ENCODE results near the gene NAGLU. TPM values are rescaled to one million over a fixed set of nuclear protein-coding genes. Genes with fewer than 3 reads are reported as not detected.
A peak's percentile ranks its signal among the peaks of the same experiment; 100 is the strongest.

NAGLU gene
- 6.9 to 13.1 TPM (median 10.8 TPM) in 3 replicates for polyA plus RNA-seq
- polyA plus RNA-seq (2011; ENCODE audit: low read depth), result 5.3 TPM
- 3.9 and 8.4 TPM in 2 replicates for polyA plus RNA-seq (2011; cell fraction: cytosol; rRNA removed)
- 18.6 and 22.6 TPM in 2 replicates for polyA plus RNA-seq (2011; cell fraction: nucleus; rRNA removed)
- 9.3 and 11.9 TPM in 2 replicates for polyA plus RNA-seq (2012; ENCODE audit: low replicate concordance)
- 5.9 to 19.1 TPM (median 8.8 TPM) in 3 replicates for polyA minus RNA-seq
- polyA minus RNA-seq (2011; cell fraction: cytosol; rRNA and poly(A)+ RNA removed), result 15.2 TPM
- polyA minus RNA-seq (2011; cell fraction: nucleus; rRNA and poly(A)+ RNA removed), result 13.3 and 15.4 TPM in 2 replicates

GRCh38 chr17:42536048-42536371 is at the start of gene NAGLU:
Gene NAGLU, plus strand, starts transcription at chr17:42536241. Its CDS starts 32 bp downstream, at chr17:42536273.
- peaks cover 5% of the 10 kb centered on the region for H3K79me2 ChIP-seq (ENCODE audit: control insufficient read depth, insufficient read depth, low read length)
- TF ChIP-seq EZH2 (IDR thresholded peaks at IDR 0.05; ENCODE audit: low read length) (no peak), CTCF (optimal IDR thresholded peaks at IDR 0.05 in 1 of 3, IDR thresholded peaks at IDR 0.05 in 1 of 3, conservative IDR thresholded peaks at IDR 0.05 in 1 of 3; ENCODE audit: extremely low read depth in 1 of 3, insufficient read depth in 2 of 3, low read length in 3 of 3) (no peak)
- no peaks in the 10 kb centered on the region for H3K9me1 ChIP-seq (ENCODE audit: control insufficient read depth, extremely low read depth, insufficient read depth, low read length)
- FAIRE-seq (no peak), DNase-seq (ENCODE audit: low read depth, low spot score) (no peak)
- H3K4me1 ChIP-seq (ENCODE audit: control insufficient read depth, extremely low read depth, insufficient read depth, low read length), result peaks cover 21% of the 10 kb centered on the region
- H3K4me3 ChIP-seq (ENCODE audit: control insufficient read depth in 2 of 3, extremely low read depth in 1 of 3, insufficient read depth in 2 of 3, low read depth in 1 of 3, low read length in 3 of 3), result peak within 1 kb of the TSS; percentile 59 to 91 (median 66)
- H3K27ac ChIP-seq (ENCODE audit: control insufficient read depth, insufficient read depth, low read length), result peak within 1 kb of the TSS; percentile 27
- H3K9ac ChIP-seq (ENCODE audit: control insufficient read depth, extremely low read depth, insufficient read depth, low read length), result peak within 1 kb of the TSS; percentile 82
- no peaks in the 10 kb centered on the region for H3K9me3 ChIP-seq (ENCODE audit: control insufficient read depth, low read depth, low read length)
- no peaks in the 10 kb centered on the region for H3K27me3 ChIP-seq (ENCODE audit: control insufficient read depth, extremely low read depth, insufficient read depth, low read length)
- dilution Hi-C loops (cut with MboI; ENCODE audit: extremely low pct_ligation_motif_present, low sequenced_read_pairs), result no loop called here
- H4K20me1 ChIP-seq (ENCODE audit: control insufficient read depth, extremely low read depth, insufficient read depth, low read length), result no peaks in the 10 kb centered on the region
- H3K36me3 ChIP-seq (ENCODE audit: control insufficient read depth in 2 of 2, extremely low read depth in 1 of 2, insufficient read depth in 2 of 2, low read length in 2 of 2), result peaks cover 0 to 2% of the 10 kb centered on the region in 2 experiments
- peak within 1 kb of the TSS; percentile 82 for H2AFZ ChIP-seq (ENCODE audit: control insufficient read depth, low read length)
- peak within 1 kb of the TSS; percentile 99 for H3K4me2 ChIP-seq (ENCODE audit: control insufficient read depth, extremely low read depth, insufficient read depth, low read depth, low read length)

GRCh38 chr17:42488032-42488431 is 48.0 kb upstream of the NAGLU start:
- FAIRE-seq, result no peak
- peaks cover 21 to 25% of the 10 kb centered on the region in 2 experiments for H3K36me3 ChIP-seq (ENCODE audit: control insufficient read depth in 2 of 2, extremely low read depth in 1 of 2, insufficient read depth in 2 of 2, low read length in 2 of 2)

More at GRCh38 chr17:42488032-42488431, 48.0 kb upstream of the NAGLU start:
- Histone ChIP-seq H4K20me1 (ENCODE audit: control insufficient read depth, extremely low read depth, insufficient read depth, low read length) (no peaks in the 10 kb centered on the region), H3K27me3 (ENCODE audit: control insufficient read depth, extremely low read depth, insufficient read depth, low read length) (no peaks in the 10 kb centered on the region), H3K9me1 (ENCODE audit: control insufficient read depth, extremely low read depth, insufficient read depth, low read length) (no peaks in the 10 kb centered on the region), H3K27ac (ENCODE audit: control insufficient read depth, insufficient read depth, low read length) (no peak overlapping the region), H2AFZ (ENCODE audit: control insufficient read depth, low read length) (no peak overlapping the region), H3K79me2 (ENCODE audit: control insufficient read depth, insufficient read depth, low read length) (no peaks in the 10 kb centered on the region), H3K4me2 (ENCODE audit: control insufficient read depth, extremely low read depth, insufficient read depth, low read depth, low read length) (no peak overlapping the region), H3K4me3 (ENCODE audit: control insufficient read depth in 2 of 3, extremely low read depth in 1 of 3, insufficient read depth in 2 of 3, low read depth in 1 of 3, low read length in 3 of 3) (no peak overlapping the region), H3K9me3 (ENCODE audit: control insufficient read depth, low read depth, low read length) (no peaks in the 10 kb centered on the region), H3K9ac (ENCODE audit: control insufficient read depth, extremely low read depth, insufficient read depth, low read length) (no peak overlapping the region), H3K4me1 (ENCODE audit: control insufficient read depth, extremely low read depth, insufficient read depth, low read length) (no peaks in the 10 kb centered on the region)
- TF ChIP-seq CTCF (optimal IDR thresholded peaks at IDR 0.05 in 1 of 3, IDR thresholded peaks at IDR 0.05 in 1 of 3, conservative IDR thresholded peaks at IDR 0.05 in 1 of 3; ENCODE audit: extremely low read depth in 1 of 3, insufficient read depth in 2 of 3, low read length in 3 of 3), result no peak
- TF ChIP-seq EZH2 (IDR thresholded peaks at IDR 0.05; ENCODE audit: low read length), result no peak
- DNase-seq (ENCODE audit: low read depth, low spot score), result no peak
- dilution Hi-C loops (cut with MboI; ENCODE audit: extremely low pct_ligation_motif_present, low sequenced_read_pairs), result no loop called here

All from keratinocyte (primary cell).